Activated naive CD4-positive, alpha-beta T cell treated with anti-CD3 and anti-CD28 coated beads, Interleukin-2, amount 50 U/mL, for 16 hours (primary cell): Measurements from ENCODE around the gene MBNL2.

Experiments used
- DNase-seq: peaks from one replicate; pipeline ENCODE4 v3.0.0-alpha.2; 2020

Gene MBNL2

GRCh38 chr13:97307118-97307881 lies 85.2 kb downstream of the MBNL2 start:
- DNase-seq = no peak

GRCh38 chr13:97307882-97308624 lies 85.9 kb downstream of the MBNL2 start:
- no peak for DNase-seq

- no peak for DNase-seq
These were observed 86.7 kb downstream of the MBNL2 start for GRCh38 chr13:97308735-97309429.

- DNase-seq = no peak
These were observed 88.8 kb downstream of the MBNL2 start for GRCh38 chr13:97310809-97311436.

GRCh38 chr13:97311956-97312355 lies 89.8 kb downstream of the MBNL2 start:
- no peak for DNase-seq

GRCh38 chr13:97313551-97314260 lies 91.6 kb downstream of the MBNL2 start:
- no peak for DNase-seq

- no peak for DNase-seq
These were observed 94.3 kb downstream of the MBNL2 start for GRCh38 chr13:97316390-97316789.

- no peak for DNase-seq
These were observed 95.8 kb downstream of the MBNL2 start for GRCh38 chr13:97317933-97318332.

GRCh38 chr13:97318532-97318931 lies 96.4 kb downstream of the MBNL2 start:
- DNase-seq = no peak

- no peak for DNase-seq
These were observed 97.1 kb downstream of the MBNL2 start for GRCh38 chr13:97319113-97319720.

- DNase-seq = no peak
These were observed 99.0 kb downstream of the MBNL2 start for GRCh38 chr13:97321101-97321500.

- no peak for DNase-seq
These were observed 99.6 kb downstream of the MBNL2 start for GRCh38 chr13:97321616-97322321.

GRCh38 chr13:97322740-97323342 lies 100.7 kb downstream of the MBNL2 start:
- DNase-seq = no peak

GRCh38 chr13:97324115-97324514 lies 102.0 kb downstream of the MBNL2 start:
- DNase-seq = no peak

- DNase-seq = no peak
These were observed 103.6 kb downstream of the MBNL2 start for GRCh38 chr13:97325738-97326137.

GRCh38 chr13:97327086-97327485 lies 105.0 kb downstream of the MBNL2 start:
- no peak for DNase-seq

- DNase-seq = no peak
These were observed 105.5 kb downstream of the MBNL2 start for GRCh38 chr13:97327506-97328221.

- no peak for DNase-seq
These were observed 106.2 kb downstream of the MBNL2 start for GRCh38 chr13:97328222-97328790.

GRCh38 chr13:97329331-97329730 lies 107.2 kb downstream of the MBNL2 start:
- DNase-seq = no peak

GRCh38 chr13:97330448-97330847 lies 108.3 kb downstream of the MBNL2 start:
- no peak for DNase-seq
